T-helper 1 cell treated with Interleukin-12 subunit alpha and Interleukin-12 subunit beta and Interleukin-4 antibody, amounts not matched to agents 30 ng/mL and 1 ng/mL, for 36 hours (primary cell): ENCODE measurements around the gene MRPL54. TPM values are rescaled to one million over a fixed set of nuclear protein-coding genes. Genes with fewer than 3 reads are reported as not detected.
"Not testable (repeated sequence)": the region's sequence is repeated elsewhere in the genome, so short reads cannot be mapped to it uniquely, and the experiment has no call there.

Source experiments
- intact Hi-C: fragments of 100-400 bp; cut with micrococcal nuclease; formaldehyde crosslinking; loops from one replicate; pipeline ENCODE4 v1.15.1; 2024
- total RNA-seq: library from RNA; stranded (reverse); gene quantifications from 2 replicates; pipeline ENCODE4 v1.2.3, GENCODE V29; 2022

MRPL54 gene
- total RNA-seq, 1 donor from 2014 or later: 94.5 TPM

- intact Hi-C loops: no loop called here
Measured at GRCh38 chr19:3807574-3808354, 45.3 kb downstream of the MRPL54 start.

DNA sequence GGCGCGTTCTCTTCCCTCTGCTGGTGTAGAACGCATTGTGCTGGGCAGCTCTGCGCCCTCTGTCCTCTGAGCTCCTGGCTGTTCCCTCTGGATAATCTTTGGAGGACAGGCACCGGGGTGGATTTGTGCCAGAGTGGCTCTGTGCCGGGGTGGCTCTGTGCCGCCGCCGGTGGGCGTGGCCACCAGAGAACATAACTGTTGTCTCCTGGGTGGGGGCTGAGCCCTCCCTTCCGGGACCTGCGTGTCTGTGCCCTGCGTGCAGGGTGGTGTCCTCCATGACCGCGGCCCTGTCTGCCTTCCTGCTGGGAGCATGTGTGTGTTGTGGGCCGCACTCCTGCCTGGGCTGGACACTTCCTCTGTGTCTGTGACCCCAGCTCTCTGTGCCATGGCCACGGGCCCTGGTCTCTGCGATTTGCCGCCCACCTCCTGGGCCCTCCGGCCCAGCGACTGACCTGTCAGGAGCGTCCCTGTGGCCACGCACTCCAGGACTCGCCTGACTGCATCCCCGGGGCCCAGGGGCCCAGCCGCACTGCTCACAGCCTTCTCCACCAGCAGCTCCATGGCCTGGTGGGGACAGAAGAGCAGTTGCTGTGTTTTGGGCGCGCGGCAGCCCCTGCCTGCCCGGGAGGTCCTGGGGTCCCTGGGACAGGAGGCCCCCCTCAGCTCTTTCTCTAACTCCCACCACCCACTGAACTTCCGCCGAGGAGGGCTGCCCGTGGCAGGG, 46.1 kb downstream of the MRPL54 start:
- intact Hi-C loops: no loop called here

- intact Hi-C loops: no loop called here
Measured at GRCh38 chr19:3809881-3810707, 47.6 kb downstream of the MRPL54 start.

- intact Hi-C loops: no loop called here
Measured at GRCh38 chr19:3810708-3811355, 48.4 kb downstream of the MRPL54 start.

DNA sequence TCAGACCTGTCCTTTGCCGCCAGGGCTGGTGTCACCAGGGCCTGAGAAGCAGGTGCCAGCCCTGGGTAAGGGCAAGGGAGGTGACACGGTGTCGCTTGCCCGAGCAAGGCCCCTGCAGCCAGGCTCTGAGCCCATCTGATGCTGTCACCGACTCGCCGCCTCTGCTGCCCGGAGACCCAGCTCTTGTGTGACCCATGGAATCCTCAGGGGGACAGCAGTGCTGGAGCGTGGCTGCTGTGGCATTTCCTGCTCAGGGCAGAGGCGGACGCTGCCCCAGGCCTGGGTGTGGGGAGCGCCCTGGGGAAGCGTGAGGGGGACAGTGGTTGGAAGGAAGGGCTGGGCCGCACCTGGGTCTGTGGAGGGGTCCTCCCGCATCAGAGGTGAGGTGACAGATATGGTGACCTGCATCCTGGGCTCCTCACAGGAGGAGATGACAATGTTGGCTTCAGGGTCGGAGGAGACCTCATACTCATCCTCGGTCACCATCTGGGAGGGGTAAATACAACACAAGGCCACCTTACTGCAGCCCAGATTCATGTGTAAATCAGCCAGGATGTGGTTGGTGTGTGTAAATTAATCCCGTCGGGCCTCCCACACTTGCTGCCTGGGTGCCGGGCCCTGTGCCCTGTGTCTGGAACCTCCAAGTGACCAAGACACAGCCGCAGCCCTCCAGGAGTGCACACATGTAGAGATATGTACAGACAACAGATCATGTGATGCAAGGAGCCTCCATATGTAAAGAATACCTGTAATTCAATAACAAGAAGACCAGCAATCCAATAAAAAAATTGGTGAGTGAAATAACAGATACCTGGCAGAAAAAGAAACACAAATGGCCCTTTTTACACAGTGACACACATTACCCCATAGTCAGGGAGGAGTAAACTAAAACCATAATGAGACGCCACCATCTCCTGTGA, 51.3 kb downstream of the MRPL54 start:
- intact Hi-C loops: no loop called here

DNA sequence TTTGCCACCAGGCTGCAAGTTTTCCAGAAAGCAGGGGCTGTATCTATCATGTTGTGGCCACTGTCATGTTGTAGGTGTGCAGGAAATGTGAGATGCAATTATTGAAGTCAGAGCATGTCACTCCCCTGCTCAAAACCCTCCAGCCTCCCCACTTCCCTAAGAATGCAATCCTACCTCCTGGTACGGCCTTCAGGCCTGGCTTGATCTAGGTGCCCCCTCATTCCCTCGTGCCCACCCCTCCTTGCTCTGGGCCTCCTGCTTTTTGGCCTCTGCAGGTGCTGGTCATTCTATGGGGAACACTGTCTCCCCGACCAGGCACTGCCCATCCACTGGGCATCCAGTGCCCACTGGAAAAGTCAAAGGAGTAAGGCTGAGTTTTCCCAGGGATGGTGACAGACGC, 52.2 kb downstream of the MRPL54 start:
- intact Hi-C loops: no loop called here

DNA sequence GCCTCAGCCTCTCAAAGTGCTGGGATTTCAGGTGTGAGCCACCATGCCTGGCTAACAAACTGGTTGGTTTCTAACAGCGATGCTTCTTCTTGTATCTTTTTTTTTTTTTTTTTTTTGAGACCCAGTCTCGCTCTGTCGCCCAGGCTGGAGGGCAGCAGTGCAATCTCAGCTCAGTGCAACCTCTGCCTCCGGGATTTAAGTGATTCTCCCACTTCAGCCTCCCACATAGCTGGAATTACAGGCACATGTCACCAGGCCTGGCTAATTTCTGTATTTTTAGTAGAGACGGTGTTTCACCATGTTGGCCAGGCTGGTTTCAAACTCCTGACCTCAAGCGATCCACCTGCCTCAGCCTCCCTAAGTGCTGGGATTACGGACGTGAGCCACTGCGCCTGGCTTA, 53.7 kb downstream of the MRPL54 start:
- intact Hi-C loops: not testable (repeated sequence)

- intact Hi-C loops: no loop called here
Measured at GRCh38 chr19:3816566-3817218, 54.2 kb downstream of the MRPL54 start.

Other genes starting within 250 kb of the MRPL54 start
- gene TEKTIP1, start 223.5 kb upstream of the MRPL54 start, total RNA-seq: 5.0 and 7.6 TPM in 2 replicates
- 89.0 and 92.8 TPM in 2 replicates for gene MFSD12, start 205.1 kb upstream of the MRPL54 start, total RNA-seq
- 41.5 and 44.3 TPM in 2 replicates for gene HMG20B, start 189.7 kb upstream of the MRPL54 start, total RNA-seq
- 0.95 and 0.98 TPM in 2 replicates for gene GIPC3, start 177.2 kb upstream of the MRPL54 start, total RNA-seq
- gene TBXA2R, start 155.8 kb upstream of the MRPL54 start, total RNA-seq: 0.39 and 1.1 TPM in 2 replicates
- 35.4 and 39.2 TPM in 2 replicates for gene CACTIN, start 135.9 kb upstream of the MRPL54 start, total RNA-seq
- gene PIP5K1C, start 62.2 kb upstream of the MRPL54 start, total RNA-seq: 23.5 and 23.9 TPM in 2 replicates
- 1.3 and 1.5 TPM in 2 replicates for gene TJP3, start 54.3 kb upstream of the MRPL54 start, total RNA-seq
- gene APBA3, start 990 bp upstream of the MRPL54 start, total RNA-seq: 63.4 and 67.9 TPM in 2 replicates
- gene RAX2, start 9.5 kb downstream of the MRPL54 start, total RNA-seq: not detected in 2 replicates
- 9.0 and 11.2 TPM in 2 replicates for gene MATK, start 23.7 kb downstream of the MRPL54 start, total RNA-seq
- 0.25 and 0.32 TPM in 2 replicates for gene ZFR2, start 106.4 kb downstream of the MRPL54 start, total RNA-seq
- gene ATCAY, start 118.0 kb downstream of the MRPL54 start, total RNA-seq: not detected in 2 replicates
- not detected in 2 replicates for gene NMRK2, start 170.4 kb downstream of the MRPL54 start, total RNA-seq
- 38.1 and 42.6 TPM in 2 replicates for gene DAPK3, start 208.4 kb downstream of the MRPL54 start, total RNA-seq
- 1,694 and 1,729 TPM in 2 replicates for gene EEF2, start 222.8 kb downstream of the MRPL54 start, total RNA-seq
- 38.4 and 40.5 TPM in 2 replicates for gene PIAS4, start 245.1 kb downstream of the MRPL54 start, total RNA-seq